ENCODE results near the gene CRHR2.
A peak's percentile ranks its signal among the peaks of the same experiment; 100 is the strongest.
"Not testable (repeated sequence)": the region's sequence is repeated elsewhere in the genome, so short reads cannot be mapped to it uniquely, and the experiment has no call there.

The CRHR2 gene

GRCh38 chr7:30682212-30683083 is at the start of gene CRHR2:
CRHR2 (minus strand) TSS chr7:30682456; CDS start chr7:30682280, 176 bp downstream.
- DNase-seq (ENCODE audit: low read depth), result peak; percentile 30

- no peak for DNase-seq (ENCODE audit: low read depth)
These were observed 49.3 kb upstream of the CRHR2 start for GRCh38 chr7:30731581-30731980.

- DNase-seq (ENCODE audit: low read depth), result no peak
These were observed 48.7 kb upstream of the CRHR2 start for GRCh38 chr7:30730996-30731395.

- DNase-seq (ENCODE audit: low read depth), result no peak
These were observed 47.8 kb upstream of the CRHR2 start for GRCh38 chr7:30730097-30730496.

GRCh38 chr7:30729642-30730041 is 47.4 kb upstream of the CRHR2 start:
- DNase-seq (ENCODE audit: low read depth), result no peak

- no peak for DNase-seq (ENCODE audit: low read depth)
These were observed 46.4 kb upstream of the CRHR2 start for GRCh38 chr7:30728591-30729100.

GRCh38 chr7:30727061-30727945 is 45.0 kb upstream of the CRHR2 start:
- no peak for DNase-seq (ENCODE audit: low read depth)

- DNase-seq (ENCODE audit: low read depth), result no peak
These were observed 44.2 kb upstream of the CRHR2 start for GRCh38 chr7:30726296-30727006.

GRCh38 chr7:30723776-30724175 is 41.5 kb upstream of the CRHR2 start:
- no peak for DNase-seq (ENCODE audit: low read depth)

DNA sequence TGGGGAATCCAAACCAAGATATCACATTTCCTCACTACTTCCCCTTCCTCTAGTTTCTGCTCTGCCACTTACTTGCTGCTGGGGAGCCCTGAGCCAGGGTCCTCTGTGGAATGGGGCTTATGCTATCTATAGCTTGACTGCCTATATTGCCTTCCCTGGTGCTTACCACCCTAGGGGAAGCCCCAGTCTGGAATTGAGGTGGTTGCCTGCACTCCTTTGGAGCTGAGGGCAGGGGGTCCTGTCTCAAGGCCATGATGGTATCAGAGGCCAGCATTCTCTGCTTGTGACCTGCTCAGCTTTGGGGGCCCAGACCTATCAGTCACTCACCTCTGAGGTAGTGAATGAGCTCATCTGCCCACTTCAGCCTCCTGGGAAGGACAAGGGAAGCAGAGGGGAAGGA is 40.4 kb upstream of the CRHR2 start:
- DNase-seq (ENCODE audit: low read depth), result no peak

DNA sequence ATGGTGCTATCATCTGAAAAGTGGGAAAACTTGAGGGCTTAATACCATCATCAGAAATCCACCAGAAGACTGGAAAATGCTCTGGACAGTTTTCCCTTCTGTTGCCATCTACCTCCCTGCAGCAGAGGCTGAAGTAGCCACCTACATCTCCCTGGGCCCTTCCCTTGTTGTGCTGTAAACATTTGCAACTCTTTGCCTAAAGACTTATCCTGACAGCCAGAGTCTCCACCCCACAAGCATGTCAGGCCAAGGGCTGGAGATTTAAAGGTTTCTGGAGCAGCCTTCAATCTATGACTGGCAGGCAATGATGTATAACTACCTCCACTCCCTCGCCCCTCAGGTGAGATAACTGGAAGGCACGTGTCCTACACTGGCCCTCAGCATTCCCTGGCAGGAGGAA is 39.9 kb upstream of the CRHR2 start:
- DNase-seq (ENCODE audit: low read depth), result no peak

- DNase-seq (ENCODE audit: low read depth), result no peak
These were observed 39.0 kb upstream of the CRHR2 start for GRCh38 chr7:30721211-30721610.

DNA sequence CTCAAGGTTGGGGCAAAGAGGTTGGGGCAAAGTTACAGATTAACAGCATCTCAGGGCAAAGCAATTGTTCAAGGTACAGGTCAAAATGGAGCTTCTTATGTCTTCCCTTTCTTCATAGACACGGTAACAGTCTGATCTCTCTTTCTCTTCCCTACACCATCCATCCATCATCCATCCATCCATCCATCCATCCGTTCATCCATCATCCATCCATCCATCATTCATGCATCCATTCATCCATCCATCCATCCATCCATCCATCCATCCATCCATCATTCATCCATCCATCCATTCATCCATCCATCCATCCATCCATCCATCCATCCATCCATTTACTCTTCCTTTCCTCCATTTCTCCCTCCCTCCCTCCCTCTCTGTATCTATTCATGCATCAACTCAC is 37.2 kb upstream of the CRHR2 start:
- DNase-seq (ENCODE audit: low read depth), result not testable (repeated sequence)

GRCh38 chr7:30717181-30717580 is 34.9 kb upstream of the CRHR2 start:
- no peak for DNase-seq (ENCODE audit: low read depth)

DNA sequence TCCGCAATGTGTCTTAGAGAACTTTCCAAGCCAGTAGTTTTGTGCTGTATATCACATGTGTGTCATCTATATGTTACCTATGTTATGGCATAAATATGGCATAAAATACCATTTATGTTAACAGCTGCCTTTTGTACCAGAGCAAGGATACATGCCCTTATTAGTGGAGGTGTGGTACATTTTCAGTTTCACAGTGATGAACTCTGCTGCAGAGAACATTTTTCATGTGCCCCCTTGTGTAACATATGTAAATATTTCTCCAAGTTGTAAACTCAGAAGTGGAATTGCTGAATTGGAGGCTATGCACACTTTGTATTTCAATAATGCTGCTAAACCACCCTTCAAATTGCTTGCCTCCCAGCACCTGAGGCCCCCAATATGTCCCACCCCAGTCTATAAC is 31.9 kb upstream of the CRHR2 start:
- no peak for DNase-seq (ENCODE audit: low read depth)

- no peak for DNase-seq (ENCODE audit: low read depth)
These were observed 31.1 kb upstream of the CRHR2 start for GRCh38 chr7:30713392-30713791.

GRCh38 chr7:30710669-30711068 is 28.4 kb upstream of the CRHR2 start:
- no peak for DNase-seq (ENCODE audit: low read depth)

DNA sequence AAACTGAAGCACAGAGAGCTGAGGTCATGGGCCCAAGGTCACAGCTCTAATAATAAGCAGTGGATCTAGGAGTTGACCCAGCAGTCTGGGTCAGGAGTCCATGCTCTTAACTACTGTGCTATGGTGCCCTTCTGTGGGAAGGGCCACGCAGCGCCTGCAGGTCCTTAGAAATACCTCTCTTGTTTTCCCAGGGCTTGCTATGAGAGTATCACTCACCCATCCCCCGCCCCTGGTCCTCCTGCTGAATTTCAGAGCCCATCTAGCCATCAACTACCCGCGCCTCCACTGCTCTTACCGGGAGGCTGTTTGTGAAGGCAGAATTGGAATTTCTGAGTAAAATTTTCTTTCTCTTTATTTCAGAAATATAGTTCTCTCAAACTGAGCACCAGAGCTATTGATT is 27.3 kb upstream of the CRHR2 start:
- no peak for DNase-seq (ENCODE audit: low read depth)

DNA sequence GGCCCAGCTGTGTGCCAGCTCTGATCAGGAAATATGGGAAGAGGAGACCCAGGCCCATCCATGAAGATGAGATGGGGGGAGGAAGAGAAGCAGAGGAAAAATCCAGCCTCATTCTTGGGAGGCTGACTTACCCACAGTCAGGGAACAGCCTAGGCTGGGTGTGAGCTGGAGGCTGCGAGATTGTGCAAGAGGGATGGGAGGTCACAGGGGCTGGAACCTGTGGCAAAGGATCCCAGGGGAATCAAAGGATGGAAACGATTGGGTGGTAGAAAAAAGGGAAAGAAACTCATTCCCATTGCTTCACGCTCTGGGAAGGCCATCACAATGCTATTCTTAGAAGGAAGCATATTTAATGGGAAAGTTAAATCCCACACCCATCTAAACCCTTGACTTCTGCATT is 26.7 kb upstream of the CRHR2 start:
- DNase-seq (ENCODE audit: low read depth), result no peak

DNA sequence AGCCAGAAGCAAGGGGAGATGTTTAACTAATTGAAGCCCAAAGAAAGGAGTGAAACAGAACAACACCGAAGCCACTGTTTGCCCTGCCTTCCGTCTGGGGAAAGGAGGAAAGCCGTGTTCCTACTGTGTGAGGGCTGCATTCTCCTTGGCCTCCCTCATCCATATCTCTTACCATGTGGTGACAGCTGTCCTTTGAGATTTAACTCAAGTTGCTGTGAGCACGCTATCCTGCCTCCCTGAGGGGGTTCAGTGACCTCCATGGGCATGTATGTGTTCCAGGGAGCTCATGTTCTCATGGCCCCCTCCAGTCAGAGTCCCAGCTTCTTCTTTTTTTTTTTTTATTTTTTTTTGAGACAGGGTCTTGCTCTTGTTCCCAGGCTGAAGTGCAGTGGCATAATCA is 26.2 kb upstream of the CRHR2 start:
- no peak for DNase-seq (ENCODE audit: low read depth)

GRCh38 chr7:30707391-30708357 is 25.4 kb upstream of the CRHR2 start:
- DNase-seq (ENCODE audit: low read depth), result no peak

Measured in activated T-cell treated with anti-CD3 and anti-CD28 coated beads for 48 hours (primary cell).